Stimulated activated CD8-positive, alpha-beta memory T cell treated with anti-CD3 and anti-CD28 coated beads, Interleukin-12 subunit alpha, Interleukin-12 subunit beta, amount 100 ng/mL, for 4 hours (primary cell): ENCODE measurements around the gene PPP6R2.
"Not testable (repeated sequence)": the region's sequence is repeated elsewhere in the genome, so short reads cannot be mapped to it uniquely, and the experiment has no call there.

Experiments used
- DNase-seq: peaks from one replicate; pipeline ENCODE4 v3.0.0-alpha.2; 2020; ENCODE audit warnings: low read depth

PPP6R2 gene

GRCh38 chr22:50341977-50342650 lies 1.0 kb upstream of the PPP6R2 start:
- DNase-seq = peak; percentile 75

- no peak for DNase-seq
Observed at GRCh38 chr22:50343541-50343935, 411 bp downstream of the PPP6R2 start.

- no peak for DNase-seq
Observed at GRCh38 chr22:50346470-50346869, 3.3 kb downstream of the PPP6R2 start.

GRCh38 chr22:50347157-50347556 lies 4.0 kb downstream of the PPP6R2 start:
- no peak for DNase-seq

GRCh38 chr22:50348058-50348457 lies 4.9 kb downstream of the PPP6R2 start:
- no peak for DNase-seq

- no peak for DNase-seq
Observed at GRCh38 chr22:50356186-50356585, 13.1 kb downstream of the PPP6R2 start.

- DNase-seq = no peak
Observed at GRCh38 chr22:50357222-50357621, 14.1 kb downstream of the PPP6R2 start.

- no peak for DNase-seq
Observed at GRCh38 chr22:50357756-50358155, 14.6 kb downstream of the PPP6R2 start.

GRCh38 chr22:50360578-50360977 lies 17.5 kb downstream of the PPP6R2 start:
- DNase-seq = no peak

GRCh38 chr22:50361222-50361621 lies 18.1 kb downstream of the PPP6R2 start:
- DNase-seq = no peak

GRCh38 chr22:50361688-50362087 lies 18.6 kb downstream of the PPP6R2 start:
- no peak for DNase-seq

GRCh38 chr22:50363166-50363802 lies 20.2 kb downstream of the PPP6R2 start:
- no peak for DNase-seq

GRCh38 chr22:50363803-50364194 lies 20.7 kb downstream of the PPP6R2 start:
- DNase-seq = not testable (repeated sequence)

- no peak for DNase-seq
Observed at GRCh38 chr22:50367778-50368500, 24.8 kb downstream of the PPP6R2 start.

- DNase-seq = no peak
Observed at GRCh38 chr22:50371101-50371648, 28.0 kb downstream of the PPP6R2 start.

GRCh38 chr22:50376085-50376651 lies 33.0 kb downstream of the PPP6R2 start:
- no peak for DNase-seq

- DNase-seq = not testable (repeated sequence)
Observed at GRCh38 chr22:50381021-50381555, 38.0 kb downstream of the PPP6R2 start.

- no peak for DNase-seq
Observed at GRCh38 chr22:50396751-50397370, 53.7 kb downstream of the PPP6R2 start.

- not testable (repeated sequence) for DNase-seq
Observed at GRCh38 chr22:50397371-50398060, 54.4 kb downstream of the PPP6R2 start.

GRCh38 chr22:50398831-50399648 lies 55.9 kb downstream of the PPP6R2 start:
- no peak for DNase-seq
